HL-60/S4 (cell line): ENCODE results near the gene GPR55.

Source experiments
- in situ Hi-C: fragments of 300-500 bp; cut with MboI; formaldehyde crosslinking; loops from 2 replicates; pipeline ENCODE4 v1.14.3; 2022; ENCODE audit warnings: low sequenced_read_pairs

GPR55 gene

DNA sequence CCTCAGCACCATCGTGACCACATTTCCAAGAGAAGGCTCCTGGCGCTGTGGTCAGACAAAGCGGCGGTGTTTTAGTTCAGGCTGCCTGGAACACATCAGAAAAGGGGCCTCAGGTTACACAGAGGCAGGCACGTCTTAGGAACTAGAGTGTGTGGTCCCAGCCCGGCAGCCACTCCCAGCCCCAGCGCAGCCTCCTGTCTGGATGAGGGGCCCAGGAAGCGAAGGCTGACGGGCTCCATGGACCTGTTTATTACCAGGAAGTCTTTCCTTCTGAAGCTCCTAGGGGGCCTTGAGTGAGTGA is 10.0 kb upstream of the GPR55 start:
- in situ Hi-C loops: no loop called here

DNA sequence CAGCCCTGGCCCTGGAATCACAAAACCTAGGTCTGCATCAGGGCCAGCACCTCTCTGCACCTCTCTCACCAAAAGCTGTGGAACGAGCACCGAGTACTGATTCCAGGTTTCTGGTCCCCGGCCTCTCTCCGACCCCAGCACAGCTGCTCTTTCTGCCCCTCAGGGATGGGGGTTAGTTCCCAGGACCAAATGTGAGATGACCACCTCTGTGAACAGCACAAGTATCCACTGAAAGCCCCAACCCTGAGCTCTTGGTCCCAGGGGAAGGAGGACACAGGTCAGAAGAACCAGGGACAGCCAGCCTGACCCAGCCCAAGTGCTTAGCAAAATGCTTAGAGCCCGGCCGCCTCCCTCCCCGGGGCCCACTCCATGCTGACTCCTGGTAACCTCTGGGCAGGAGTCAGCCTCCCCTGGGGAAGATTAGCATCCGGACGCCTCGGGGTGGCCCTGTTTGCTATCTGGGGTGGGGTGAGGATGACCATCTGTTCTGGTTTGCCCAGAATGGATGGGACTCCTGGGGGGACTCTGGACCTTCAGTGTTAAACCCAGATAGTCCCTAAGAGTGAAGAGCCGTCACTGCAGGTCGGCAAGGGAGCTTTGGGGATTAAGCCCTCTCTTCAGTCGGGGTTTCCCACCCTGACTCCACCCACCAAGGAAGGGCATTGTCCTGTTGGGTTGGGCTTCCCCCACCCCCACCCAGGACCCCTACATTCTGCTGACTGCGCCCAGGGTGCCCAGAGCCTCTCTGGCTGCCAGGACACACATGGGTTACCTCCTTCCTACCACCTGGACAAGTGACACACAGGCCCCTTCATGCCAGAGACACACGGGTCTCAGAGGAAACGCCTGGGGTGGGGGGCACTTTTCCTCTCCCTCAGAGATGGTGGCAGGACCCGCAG is 9.4 kb upstream of the GPR55 start:
- in situ Hi-C loops: no loop called here

DNA sequence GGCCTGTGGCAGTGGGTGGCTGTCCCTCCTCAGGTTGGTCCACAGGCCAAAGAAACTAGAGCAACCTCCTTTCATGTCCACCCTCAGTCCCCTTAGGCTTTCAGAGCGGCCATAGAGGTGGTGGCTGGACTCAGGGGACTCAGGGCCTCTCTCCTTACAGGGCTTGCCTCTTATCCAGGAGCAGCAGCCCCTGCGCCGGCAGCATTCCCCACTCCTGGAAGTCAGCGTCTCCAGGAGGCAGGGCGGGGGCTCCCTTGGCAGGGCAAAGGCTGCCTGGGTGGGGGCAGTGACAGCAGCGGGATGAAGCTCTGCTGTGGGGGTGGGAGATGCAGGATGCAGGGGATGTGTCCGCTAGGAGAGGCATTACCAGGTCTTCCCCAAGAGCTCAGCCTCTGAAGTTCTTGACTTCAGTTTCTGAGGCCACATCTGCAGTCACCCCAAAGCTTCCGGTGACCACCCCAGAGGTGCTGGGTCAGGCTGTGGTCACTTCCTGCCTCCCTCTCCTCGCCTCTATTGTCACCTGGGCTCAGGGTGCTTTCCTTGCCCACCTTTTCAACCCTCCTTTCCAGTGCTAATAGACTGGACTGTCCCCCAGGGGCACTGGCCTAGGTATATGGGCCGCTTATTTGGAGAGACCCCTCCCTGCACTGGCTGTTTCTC is 8.6 kb upstream of the GPR55 start:
- in situ Hi-C loops: no loop called here

DNA sequence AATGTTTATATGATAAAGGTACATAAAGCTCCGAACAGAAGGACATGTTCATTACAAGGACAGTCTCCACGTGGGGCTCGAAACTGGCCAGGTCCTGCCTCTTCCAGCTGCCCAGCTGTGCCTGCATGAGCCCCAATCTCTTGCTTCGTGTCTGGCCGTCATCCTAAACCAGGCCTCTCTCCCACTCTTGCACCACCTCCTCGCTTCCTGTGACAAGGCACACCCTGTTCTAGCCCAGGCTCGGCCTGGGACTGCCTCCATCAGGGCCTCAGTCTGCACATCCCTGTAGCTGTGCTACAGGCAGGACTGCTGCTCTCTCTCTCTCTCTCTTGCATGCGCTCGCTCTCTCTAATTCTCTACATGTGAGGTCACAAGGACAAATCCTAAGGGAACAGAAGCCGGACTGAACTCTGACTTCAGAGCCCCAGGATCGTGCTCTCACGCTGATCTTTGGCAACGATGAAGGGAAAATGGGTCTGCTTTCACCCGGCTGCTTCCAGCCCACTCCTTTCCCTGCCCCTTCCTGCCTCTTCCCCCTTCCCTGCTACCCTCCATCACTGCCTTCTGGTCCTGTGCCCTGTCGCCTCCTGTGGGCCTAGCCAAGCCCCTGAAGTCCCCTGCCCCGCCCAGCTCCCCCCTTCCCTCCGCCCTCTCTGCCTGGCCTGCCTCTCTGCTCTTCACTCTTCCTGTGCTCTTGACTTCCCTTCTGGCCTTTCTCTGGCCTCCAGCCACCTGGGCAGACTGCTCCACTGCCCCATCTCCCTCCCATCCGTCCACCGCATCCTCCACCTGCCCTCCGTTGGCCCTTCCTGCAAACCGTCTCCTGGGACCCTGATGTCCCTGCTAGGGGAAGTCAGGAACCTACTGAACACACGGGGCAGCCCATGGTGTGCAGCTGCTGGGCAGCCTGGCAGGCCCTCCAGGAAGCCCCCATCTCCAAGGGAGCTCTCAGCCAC is 7.8 kb upstream of the GPR55 start:
- in situ Hi-C loops: no loop called here

DNA sequence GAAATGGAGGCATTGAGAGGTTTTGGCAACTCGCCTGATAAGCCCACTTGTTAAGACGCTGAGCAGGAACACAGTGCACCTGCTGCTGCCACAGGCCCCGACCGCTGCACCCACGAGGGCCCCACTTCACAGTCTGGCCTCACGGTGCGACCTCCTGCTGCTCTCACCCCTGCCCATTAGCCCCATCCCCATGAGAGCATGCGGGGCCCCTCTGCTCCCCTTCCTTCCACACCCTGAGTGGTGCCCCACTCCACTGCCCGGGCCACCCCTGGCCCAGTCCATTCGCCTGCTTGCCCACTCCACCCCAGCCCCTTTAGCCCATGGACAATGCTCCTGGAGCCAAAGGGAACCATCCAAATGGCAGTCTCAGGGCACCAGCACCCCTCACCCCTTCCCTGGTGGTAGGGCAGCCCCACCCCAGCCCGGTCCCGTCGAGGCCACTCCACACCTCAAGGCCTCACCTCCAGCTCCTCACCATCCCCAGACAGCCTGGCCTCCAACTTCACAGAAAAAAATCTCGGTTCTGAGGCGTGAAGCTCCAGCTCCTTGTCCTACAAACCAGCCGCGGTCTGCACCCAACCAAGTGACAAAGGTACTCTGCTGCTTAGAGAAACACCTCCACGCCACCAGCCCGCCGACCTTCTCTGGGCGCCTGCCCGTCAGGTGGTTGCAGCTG is 6.7 kb upstream of the GPR55 start:
- in situ Hi-C loops: no loop called here

DNA sequence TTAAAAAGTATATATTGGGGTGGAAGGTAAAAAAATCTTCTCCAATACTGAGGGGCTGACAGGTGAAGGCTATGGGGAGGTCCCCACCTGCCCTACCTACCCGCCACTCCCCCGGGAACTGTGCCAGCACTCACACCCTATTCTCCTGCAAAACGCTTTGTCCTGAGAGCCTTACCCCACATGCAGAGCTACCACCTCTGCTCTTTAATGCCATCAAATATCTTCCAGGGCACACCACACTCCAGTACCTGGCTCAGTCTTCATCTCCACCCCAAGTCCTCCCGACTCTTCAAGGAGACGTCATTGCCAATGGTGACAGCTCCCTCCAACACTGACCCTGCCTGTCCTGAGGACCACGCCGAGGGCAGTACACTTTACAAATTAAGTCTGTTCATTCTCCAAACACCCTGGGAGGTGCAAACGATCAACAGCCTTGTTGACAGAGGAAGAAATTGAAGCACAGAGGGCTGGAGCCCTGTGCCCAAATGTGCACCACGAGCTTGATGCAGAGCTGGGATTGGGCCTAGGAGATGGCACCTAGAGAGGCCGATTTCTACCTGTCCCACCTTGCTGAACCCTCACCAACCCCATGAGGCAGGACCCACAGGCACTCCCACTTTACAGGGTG is 6.0 kb upstream of the GPR55 start:
- in situ Hi-C loops: no loop called here

DNA sequence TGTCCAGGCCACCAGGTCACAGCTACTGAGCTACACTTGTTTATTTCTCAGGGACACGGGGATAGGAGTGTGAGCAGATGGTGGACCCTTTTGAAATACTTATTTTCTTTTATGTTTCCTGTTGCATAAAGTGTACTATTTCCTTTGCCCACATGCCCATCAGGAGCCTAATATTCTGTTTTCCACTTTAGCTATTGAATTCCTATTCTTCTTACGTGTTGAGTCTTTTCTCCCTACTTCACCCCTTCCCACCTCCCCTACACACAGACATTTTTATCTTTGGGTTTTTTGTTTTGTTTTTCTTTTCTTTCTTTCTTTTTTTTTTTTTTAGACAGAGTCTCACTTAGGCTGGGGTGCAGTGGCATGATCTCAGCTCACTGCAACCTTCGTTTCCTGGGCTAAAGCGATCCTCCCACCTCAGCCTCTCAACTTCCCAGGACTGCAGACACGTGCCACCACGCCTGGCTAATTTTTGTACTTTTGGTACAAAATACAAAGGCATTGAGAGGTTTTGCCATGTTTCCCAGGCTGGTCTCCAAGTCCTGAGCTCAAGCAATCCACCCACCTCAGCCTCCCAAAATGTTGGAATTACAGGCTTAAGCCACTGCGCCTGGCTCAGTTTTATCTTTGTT is 5.2 kb upstream of the GPR55 start:
- in situ Hi-C loops: no loop called here

DNA sequence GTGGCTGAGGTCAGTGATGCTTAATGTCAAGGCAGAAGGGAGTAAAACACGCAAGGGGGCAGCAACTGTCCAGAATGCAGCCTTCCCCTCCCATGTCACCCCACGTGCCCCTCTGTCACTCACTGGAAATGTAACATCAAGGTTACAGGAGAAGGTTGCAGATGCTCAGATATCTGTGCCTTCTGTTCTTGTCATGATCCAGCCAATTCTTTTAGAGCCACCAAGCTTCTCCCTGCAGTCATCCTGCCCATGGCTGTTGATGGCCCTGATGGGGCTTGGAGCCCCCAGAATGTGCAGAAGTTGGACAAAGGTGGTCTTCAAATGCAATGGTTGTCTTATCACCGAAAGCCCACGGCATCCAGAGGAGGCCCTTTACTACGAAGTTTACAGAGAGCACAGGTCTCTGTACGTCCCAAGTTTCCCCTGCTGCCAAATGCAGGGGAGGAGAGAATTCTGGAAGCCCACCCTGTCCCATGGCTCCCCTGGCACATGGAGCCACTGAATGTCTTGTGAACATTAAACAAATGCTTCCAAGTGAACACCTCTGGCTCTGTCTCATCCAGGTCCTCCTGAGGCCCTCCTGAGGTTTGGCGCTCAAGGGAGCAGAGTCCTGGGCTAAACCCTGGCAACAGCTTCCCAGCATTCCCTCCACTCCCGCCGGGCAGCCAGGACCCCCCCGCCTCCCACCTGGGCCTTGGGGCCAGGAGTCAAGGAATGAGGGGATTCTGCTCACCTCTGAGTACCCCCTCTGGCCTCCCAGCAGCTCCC is 4.5 kb upstream of the GPR55 start:
- in situ Hi-C loops: no loop called here

DNA sequence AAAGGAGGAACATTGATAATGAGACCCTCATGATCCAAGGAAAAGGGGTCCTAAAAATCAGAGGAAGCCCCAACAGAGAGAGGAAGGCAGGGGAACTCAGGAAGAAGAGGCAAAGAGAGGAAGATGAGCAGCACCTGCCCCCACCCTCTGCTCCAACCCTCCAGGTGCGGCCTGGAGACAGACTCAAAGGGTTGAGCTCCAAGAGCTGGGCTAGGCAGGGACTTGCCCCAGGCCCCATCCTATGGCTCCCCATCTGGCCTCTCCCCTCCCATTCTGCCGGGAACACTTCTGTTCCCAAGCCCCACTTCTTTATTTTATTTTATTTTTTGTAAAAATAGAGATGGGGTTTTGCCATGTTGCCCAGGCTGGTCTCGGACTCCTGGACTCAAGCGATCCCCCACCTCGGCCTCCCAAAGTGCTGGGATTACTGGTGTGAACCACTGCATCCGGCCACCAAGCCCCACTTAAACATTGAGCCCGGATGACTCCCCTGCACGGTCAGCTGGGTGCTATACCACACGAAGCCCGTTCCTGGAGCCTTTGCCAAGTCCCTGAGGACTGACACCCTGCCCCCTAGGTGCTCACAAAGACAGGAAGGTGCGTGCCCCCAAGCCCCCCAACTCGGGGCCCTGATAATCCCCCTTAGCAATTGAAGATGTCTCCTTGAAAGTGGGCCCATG is 3.8 kb upstream of the GPR55 start:
- in situ Hi-C loops: no loop called here

DNA sequence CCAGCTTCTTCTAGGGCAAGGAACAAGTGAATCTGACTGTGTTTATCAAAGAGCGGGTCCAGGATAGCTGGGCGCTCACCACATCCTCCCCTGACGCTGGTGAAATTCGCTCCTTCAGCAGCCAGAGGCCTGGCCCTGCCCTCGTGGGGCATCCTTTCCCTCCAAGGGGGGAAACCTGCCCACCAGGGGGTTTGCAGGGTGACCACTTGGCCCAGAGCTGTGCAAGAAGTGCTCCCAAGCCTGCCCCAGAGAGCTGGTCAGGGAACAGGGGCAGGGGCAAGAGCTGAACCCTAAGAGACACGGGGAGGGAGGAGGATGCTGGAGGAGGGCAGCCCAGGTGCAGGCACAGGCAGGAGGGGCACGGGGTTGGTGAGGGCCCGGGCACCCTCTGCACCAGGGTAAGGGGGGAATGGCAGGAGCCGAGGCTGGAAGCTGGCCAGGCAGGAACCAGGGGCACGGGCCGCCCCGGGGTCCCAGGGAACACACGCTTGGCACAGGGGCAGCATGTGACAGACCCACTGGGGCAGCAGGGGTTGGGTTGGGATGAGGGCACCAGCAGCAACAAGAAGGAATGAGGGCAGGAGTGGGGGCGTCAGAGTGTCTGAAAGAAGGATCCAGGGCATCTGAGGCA is 2.8 kb upstream of the GPR55 start:
- in situ Hi-C loops: no loop called here

DNA sequence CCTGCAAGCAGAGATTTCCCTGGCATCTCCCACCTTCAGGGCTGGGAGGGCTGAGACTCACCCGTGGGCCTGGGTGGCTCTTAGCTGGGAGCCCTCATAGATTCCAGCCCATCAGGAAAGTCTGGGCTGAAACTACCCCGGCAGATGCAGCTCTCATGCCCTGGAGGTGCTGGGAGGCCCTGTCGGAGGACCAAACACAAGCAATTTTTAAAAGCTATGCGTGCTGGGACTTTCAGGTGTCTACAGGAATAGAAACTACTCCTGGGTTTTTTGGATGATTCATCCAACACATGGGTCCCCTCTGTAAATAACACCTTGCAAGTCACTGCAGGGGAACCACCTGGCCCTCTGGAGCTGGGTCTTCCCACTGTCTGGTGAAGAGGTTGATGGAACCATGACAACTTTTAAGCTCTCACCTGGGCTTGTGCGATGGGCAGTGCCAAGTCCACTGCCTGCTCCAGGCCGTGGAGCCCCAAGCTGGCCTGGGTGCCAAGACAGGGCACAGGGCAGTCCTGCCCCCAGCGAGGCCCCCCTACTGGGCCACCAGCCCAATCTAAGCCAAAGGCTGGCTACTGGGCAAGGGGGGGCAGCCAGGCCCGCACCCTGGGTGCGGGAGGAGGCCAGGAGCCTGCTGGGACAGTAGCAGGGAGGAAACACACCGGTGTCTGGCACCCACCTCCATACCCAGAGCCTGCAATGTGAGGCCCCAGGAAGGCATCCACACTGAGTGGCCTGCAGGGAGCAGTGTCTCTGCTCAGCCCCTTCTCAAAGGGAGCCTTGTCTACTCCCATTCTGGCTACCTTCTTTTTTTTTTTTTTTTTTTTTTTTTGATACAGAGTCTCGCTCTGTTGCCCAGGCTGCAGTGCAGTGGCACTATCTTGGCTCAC is 1.1 kb upstream of the GPR55 start:
- in situ Hi-C loops: no loop called here

DNA sequence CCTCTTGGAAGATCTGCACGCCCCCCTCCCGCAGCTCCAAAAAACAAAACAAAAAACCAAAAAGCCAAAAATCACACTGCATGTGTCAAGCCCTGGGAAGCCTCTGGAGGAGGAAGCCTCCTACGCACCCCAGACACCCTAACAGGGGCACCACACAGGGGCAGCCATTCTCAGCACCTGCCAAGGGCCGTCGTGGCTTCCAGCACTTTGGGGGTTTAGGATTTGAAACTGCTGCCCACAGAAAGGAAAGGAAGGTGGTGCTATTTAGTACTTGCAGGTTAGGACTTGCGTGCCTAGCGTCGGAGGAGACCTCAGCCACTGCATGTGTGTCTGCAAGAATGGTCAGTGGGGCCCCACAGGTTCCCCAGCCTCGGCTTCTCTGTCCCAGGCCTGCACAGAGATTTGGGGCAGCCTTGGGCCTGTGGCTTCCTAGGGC is 419 bp upstream of the GPR55 start:
- in situ Hi-C loops: no loop called here

DNA sequence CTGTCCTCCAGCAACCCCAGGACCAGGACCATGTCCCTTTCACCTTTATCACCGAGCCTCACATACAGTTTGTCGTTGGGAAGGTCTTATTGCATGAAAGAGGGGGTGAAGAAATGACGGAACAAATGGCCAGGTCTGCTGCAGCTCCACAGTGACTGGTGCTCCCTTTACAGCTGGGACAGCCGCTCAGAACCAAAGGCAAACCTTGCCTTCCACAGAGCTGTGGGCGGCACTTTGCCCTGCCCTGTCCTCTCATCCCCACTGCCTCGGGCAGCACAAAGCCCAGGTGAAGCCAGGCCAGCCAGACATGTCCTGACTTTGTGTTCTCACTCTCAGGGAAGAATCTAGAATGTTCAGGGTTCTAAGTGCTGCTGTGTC is 961 bp downstream of the GPR55 start:
- in situ Hi-C loops: no loop called here

DNA sequence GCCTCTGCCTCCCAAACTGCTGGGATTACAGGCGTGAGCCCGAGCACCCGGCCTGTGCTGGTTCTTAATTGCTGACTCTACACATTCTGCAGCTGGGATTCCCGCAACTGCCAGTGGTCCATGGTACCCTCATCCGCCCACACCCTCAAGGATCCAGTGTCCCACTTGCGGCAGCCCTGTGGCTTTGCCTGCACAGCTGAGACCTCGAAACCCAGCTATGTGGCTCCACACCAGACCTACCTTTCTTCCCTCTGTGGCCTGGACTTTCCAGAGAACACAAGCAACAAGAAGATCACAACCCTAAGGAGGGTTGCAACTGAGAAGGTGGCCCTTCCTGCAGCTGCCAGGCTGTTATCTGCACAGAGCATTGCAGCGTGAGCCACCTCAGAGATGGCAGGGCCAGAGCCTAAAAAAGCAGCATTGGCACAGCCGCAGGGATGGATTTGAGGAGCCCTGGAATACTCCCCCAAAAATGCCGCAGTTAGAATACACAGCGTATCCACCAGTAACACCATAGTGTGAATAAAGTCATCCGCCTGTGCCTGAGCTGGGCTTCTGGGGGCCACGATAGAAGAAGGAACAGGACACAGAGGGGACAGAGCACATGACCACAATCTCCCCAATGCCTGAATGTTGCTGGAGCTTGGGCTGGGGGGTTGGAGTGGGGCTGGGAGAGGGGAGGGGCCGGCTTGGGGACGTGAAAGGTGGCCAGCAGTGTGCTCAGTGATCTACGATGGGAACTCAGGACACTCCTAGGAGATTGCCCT is 1.9 kb downstream of the GPR55 start:
- in situ Hi-C loops: no loop called here

DNA sequence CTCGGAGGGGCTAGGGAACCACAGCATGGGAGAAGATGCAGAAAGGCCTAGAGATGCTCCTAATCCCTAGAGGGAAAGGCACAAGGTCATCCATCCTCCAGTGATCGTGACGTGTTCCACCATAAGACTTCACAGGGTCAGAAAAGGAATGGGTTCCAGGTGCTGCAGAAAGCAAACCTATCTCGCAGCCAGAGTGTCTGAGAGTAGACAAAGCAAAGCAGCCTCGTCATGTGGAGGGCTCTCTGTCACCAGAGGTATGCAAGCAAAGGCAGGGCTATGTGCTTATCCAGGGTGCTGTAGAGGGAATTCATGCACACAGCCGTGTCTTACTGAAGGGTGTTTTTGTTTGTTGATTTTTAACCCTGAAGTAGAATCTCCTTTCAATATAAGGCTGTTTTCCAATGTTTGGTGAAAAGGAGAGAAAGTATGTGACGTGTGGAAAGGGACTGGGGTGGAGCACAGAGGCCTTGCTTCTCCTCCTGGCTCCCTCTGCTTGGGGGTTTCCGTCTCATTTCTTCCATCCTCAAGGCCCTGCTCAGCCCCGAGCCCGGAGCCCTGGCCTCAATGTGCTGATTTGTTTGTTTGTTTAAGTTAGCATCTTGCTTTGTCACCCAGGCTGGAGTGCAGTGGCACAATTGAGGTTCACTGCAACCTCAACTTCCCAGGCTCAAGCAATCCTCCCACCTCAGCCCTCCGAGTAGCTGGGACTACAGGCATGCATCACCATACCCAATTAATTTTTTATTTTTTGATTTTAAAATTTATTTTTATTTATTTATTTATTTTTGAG is 3.0 kb downstream of the GPR55 start:
- in situ Hi-C loops: no loop called here

DNA sequence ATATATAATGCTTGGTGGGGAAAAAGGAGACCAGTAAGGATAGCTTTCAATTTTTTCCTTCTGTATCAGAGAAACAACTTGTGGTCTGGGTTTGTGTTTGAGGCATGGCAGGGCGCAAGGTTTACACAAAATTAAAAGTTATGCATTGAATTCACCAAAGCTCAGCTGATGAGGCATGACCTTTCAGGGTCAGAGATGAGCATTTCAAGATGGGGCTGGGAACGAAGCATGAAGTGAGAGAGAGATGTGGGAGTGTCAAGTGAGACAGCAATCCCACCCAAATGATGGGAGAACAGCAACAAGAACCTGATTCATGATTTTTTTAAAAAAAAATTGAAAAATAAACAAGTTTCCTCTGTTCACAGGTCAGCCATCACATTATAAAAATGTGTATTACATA is 4.9 kb downstream of the GPR55 start:
- in situ Hi-C loops: no loop called here
